ENCODE results near the gene GNG14.

DNA sequence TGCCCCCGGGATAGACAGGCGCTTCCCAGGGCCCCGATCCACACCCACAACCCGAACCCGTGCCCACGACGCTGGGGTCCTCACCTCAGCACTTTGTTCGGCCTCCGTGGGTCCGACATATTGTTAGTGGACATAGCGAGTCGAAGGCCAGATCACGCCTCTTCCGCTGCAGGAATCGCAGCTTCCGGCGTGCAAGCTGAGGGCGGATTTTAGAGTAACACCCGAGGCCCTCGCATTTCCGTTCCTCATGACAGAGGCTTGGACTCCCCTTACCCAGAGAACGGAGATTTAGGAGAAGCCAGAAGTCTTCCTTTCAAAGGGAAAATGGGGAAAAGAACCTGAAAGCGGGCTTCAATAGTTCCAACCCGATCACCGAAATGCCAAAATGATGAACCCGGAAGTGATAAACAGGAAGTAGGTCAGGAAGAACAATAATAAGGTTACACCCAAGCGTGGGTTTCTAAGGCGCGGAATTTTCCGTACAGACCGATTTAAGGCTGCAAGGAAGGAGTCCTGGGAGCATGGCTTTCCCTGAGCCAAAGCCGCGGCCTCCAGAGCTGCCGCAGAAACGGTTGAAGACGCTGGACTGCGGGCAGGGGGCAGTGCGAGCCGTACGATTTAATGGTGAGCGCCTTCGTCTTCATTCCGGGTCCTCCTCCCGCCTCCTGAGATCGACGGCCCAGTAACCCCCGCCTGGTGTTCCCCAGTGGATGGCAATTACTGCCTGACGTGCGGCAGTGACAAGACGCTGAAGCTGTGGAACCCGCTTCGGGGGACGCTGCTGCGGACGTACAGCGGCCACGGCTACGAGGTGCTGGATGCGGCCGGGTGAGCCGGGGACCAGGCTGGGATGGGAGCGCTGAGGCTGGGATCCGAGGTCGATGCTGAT lies 18.3 kb upstream of the GNG14 start:
- TF ChIP-seq, protein P1, sequence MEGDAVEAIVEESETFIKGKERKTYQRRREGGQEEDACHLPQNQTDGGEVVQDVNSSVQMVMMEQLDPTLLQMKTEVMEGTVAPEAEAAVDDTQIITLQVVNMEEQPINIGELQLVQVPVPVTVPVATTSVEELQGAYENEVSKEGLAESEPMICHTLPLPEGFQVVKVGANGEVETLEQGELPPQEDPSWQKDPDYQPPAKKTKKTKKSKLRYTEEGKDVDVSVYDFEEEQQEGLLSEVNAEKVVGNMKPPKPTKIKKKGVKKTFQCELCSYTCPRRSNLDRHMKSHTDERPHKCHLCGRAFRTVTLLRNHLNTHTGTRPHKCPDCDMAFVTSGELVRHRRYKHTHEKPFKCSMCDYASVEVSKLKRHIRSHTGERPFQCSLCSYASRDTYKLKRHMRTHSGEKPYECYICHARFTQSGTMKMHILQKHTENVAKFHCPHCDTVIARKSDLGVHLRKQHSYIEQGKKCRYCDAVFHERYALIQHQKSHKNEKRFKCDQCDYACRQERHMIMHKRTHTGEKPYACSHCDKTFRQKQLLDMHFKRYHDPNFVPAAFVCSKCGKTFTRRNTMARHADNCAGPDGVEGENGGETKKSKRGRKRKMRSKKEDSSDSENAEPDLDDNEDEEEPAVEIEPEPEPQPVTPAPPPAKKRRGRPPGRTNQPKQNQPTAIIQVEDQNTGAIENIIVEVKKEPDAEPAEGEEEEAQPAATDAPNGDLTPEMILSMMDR (IDR thresholded peaks at IDR 0.05) = no peak
- TF ChIP-seq POLR2AphosphoS5 (IDR thresholded peaks at IDR 0.05) (peak; percentile 65 to 79), EP300 (IDR thresholded peaks at IDR 0.05) (no peak)
